Mesothelial cell of epicardium (in vitro differentiated cells): ENCODE measurements around the gene LYPD6. TPM values are rescaled to one million over a fixed set of nuclear protein-coding genes. Genes with fewer than 3 reads are reported as not detected.
A peak's percentile ranks its signal among the peaks of the same experiment; 100 is the strongest.

Experiments used
- DNase-seq, 2 experiments: peaks; one replicate each; pipeline ENCODE4 v3.0.0; 2021; ENCODE audit warnings: low spot score in 2 of 2; ENCODE audit not compliant: unreplicated experiment in 2 of 2
- H3K27ac Mint-ChIP-seq: 2 replicates; pipeline ENCODE4 v1.8.0; 2021; ENCODE audit warnings: mixed read lengths
- H3K27me3 Mint-ChIP-seq: 2 replicates; pipeline ENCODE4 v1.8.0; 2021; ENCODE audit warnings: low read depth, mixed read lengths
- H3K36me3 Mint-ChIP-seq: 2 replicates; pipeline ENCODE4 v1.8.0; 2021; ENCODE audit warnings: mixed read lengths
- H3K4me1 Mint-ChIP-seq: 2 replicates; pipeline ENCODE4 v1.8.0; 2021; ENCODE audit warnings: mixed read lengths
- H3K4me3 Mint-ChIP-seq: 2 replicates; pipeline ENCODE4 v1.8.0; 2021; ENCODE audit warnings: mild to moderate bottlenecking, moderate library complexity, mixed read lengths
- H3K9me3 Mint-ChIP-seq: 2 replicates; pipeline ENCODE4 v1.8.0; 2021; ENCODE audit warnings: mixed read lengths
- CTCF ChIP-seq: fragments of 200-600 bp; sonication (generic); IDR thresholded peaks from one replicate; pipeline ENCODE4 v1.5.0; 2021; ENCODE audit warnings: antibody characterized with exemption; ENCODE audit not compliant: unreplicated experiment
- total RNA-seq: library from RNA; stranded (reverse); gene quantifications from 3 replicates; pipeline ENCODE4 v1.2.1, GENCODE V29; 2021

Gene LYPD6
- total RNA-seq, 1 donor from 2014 or later: 16.2 TPM

GRCh38 chr2:149465873-149466272, 135.5 kb downstream of the LYPD6 start:
- Mint-ChIP-seq H3K9me3 (peaks cover 6% of the 10 kb centered on the region), H3K4me3 (no peak overlapping the region), H3K36me3 (peaks cover 23% of the 10 kb centered on the region), H3K4me1 (peaks cover 2% of the 10 kb centered on the region), H3K27ac (peak overlapping the region; percentile 36), H3K27me3 (no peaks in the 10 kb centered on the region)
- DNase-seq: no peak
- TF ChIP-seq CTCF: no peak

- TF ChIP-seq CTCF: no peak
- DNase-seq: no peak
- Mint-ChIP-seq H3K27ac (peak overlapping the region; percentile 36), H3K36me3 (peaks cover 27% of the 10 kb centered on the region), H3K27me3 (no peaks in the 10 kb centered on the region), H3K9me3 (peaks cover 3% of the 10 kb centered on the region), H3K4me1 (peaks cover 2% of the 10 kb centered on the region), H3K4me3 (no peak overlapping the region)
Observed at GRCh38 chr2:149466635-149467034, 136.2 kb downstream of the LYPD6 start.

GRCh38 chr2:149467436-149467835, 137.0 kb downstream of the LYPD6 start:
- H3K27me3 Mint-ChIP-seq: no peaks in the 10 kb centered on the region
- DNase-seq: no peak
- H3K36me3 Mint-ChIP-seq: peaks cover 25% of the 10 kb centered on the region
- H3K4me1 Mint-ChIP-seq: peaks cover 4% of the 10 kb centered on the region
- no peak for TF ChIP-seq CTCF
- H3K4me3 Mint-ChIP-seq: no peak overlapping the region
- H3K9me3 Mint-ChIP-seq: no peaks in the 10 kb centered on the region
- H3K27ac Mint-ChIP-seq: peak overlapping the region; percentile 36

GRCh38 chr2:149468636-149469035, 138.2 kb downstream of the LYPD6 start:
- H3K27ac Mint-ChIP-seq: peak overlapping the region; percentile 45
- TF ChIP-seq CTCF: no peak
- H3K27me3 Mint-ChIP-seq: no peaks in the 10 kb centered on the region
- no peaks in the 10 kb centered on the region for H3K9me3 Mint-ChIP-seq
- H3K4me3 Mint-ChIP-seq: no peak overlapping the region
- peaks cover 4% of the 10 kb centered on the region for H3K4me1 Mint-ChIP-seq
- H3K36me3 Mint-ChIP-seq: peaks cover 29% of the 10 kb centered on the region
- no peak for DNase-seq

- DNase-seq: no peak
- H3K4me3 Mint-ChIP-seq: no peak overlapping the region
- no peak for TF ChIP-seq CTCF
- no peaks in the 10 kb centered on the region for H3K9me3 Mint-ChIP-seq
- no peak overlapping the region for H3K27ac Mint-ChIP-seq
- H3K36me3 Mint-ChIP-seq: peaks cover 35% of the 10 kb centered on the region
- peaks cover 4% of the 10 kb centered on the region for H3K4me1 Mint-ChIP-seq
- H3K27me3 Mint-ChIP-seq: no peaks in the 10 kb centered on the region
Observed at GRCh38 chr2:149470046-149470445, 139.7 kb downstream of the LYPD6 start.

GRCh38 chr2:149472413-149472812, 142.0 kb downstream of the LYPD6 start:
- peaks cover 37% of the 10 kb centered on the region for H3K36me3 Mint-ChIP-seq
- H3K27ac Mint-ChIP-seq: no peak overlapping the region
- no peak for DNase-seq
- no peak for TF ChIP-seq CTCF
- H3K27me3 Mint-ChIP-seq: no peaks in the 10 kb centered on the region
- no peaks in the 10 kb centered on the region for H3K9me3 Mint-ChIP-seq
- H3K4me1 Mint-ChIP-seq: peaks cover 4% of the 10 kb centered on the region
- no peak overlapping the region for H3K4me3 Mint-ChIP-seq
